CD4-positive, alpha-beta T cell (primary cell): ENCODE measurements around the gene FAM229B. TPM values are rescaled to one million over a fixed set of nuclear protein-coding genes. Genes with fewer than 3 reads are reported as not detected.

Experiments
- ATAC-seq: fragments of 200-7000 bp; cut with Tn5 transposase; one replicate; pipeline ENCODE4 v1.10.0; 2022; ENCODE audit warnings: mild to moderate bottlenecking; ENCODE audit not compliant: poor library complexity
- CTCF ChIA-PET: fragments of 350-600 bp; sonication (Branson Sonifier 250); formaldehyde crosslinking; loops from one replicate; lab custom pipeline; 2021; ENCODE audit warnings: antibody characterized with exemption, inconsistent platforms; lab: Charles Lee
- POLR2A ChIA-PET: fragments of 350-600 bp; sonication (Branson Sonifier 250); formaldehyde crosslinking; loops from one replicate; lab custom pipeline; 2021; ENCODE audit warnings: antibody characterized with exemption, inconsistent platforms; lab: Charles Lee
- DNase-seq, 14 experiments: peaks; one replicate each; pipeline ENCODE4 v3.0.0-alpha.2; 2013 to 2020; ENCODE audit warnings: mixed read lengths in 2 of 14
- H3K27ac ChIP-seq, 2 donors: one replicate each; pipeline versions ENCODE4 v1.5.1 to v1.7.0; 2013; ENCODE audit warnings: low read length in 2 of 2, low read depth in 1 of 2, mild to moderate bottlenecking in 1 of 2
- H3K27me3 ChIP-seq, 2 experiments: 1 replicate in 1 of 2; 2 replicates in 1 of 2; pipeline versions ENCODE4 v1.6.1 to v1.7.0; 2013; ENCODE audit warnings: low read length in 2 of 2, control low read depth in 1 of 2, mild to moderate bottlenecking in 1 of 2, moderate library complexity in 1 of 2; ENCODE audit not compliant: insufficient read depth in 2 of 2, control insufficient read depth in 1 of 2
- H3K36me3 ChIP-seq: one replicate; pipeline ENCODE4 v1.6.1; 2013; ENCODE audit warnings: low read length, control low read depth; ENCODE audit not compliant: insufficient read depth
- H3K4me1 ChIP-seq: one replicate; pipeline ENCODE4 v1.6.1; 2013; ENCODE audit warnings: low read length, control low read depth; ENCODE audit not compliant: insufficient read depth
- H3K4me3 ChIP-seq: one replicate; pipeline ENCODE4 v1.5.1; 2013; ENCODE audit warnings: mild to moderate bottlenecking, low read length, moderate library complexity
- H3K9me3 ChIP-seq, 2 experiments: 1 replicate in 1 of 2; 2 replicates in 1 of 2; pipeline versions ENCODE4 v1.6.1 to v1.7.0; 2013; ENCODE audit warnings: low read length in 2 of 2, mild to moderate bottlenecking in 2 of 2, control low read depth in 1 of 2, moderate library complexity in 1 of 2; ENCODE audit not compliant: control insufficient read depth in 1 of 2, insufficient read depth in 1 of 2
- H3K27ac Mint-ChIP-seq: one replicate; pipeline ENCODE4 v1.8.0; 2020; ENCODE audit warnings: mixed read lengths
- H3K27me3 Mint-ChIP-seq: one replicate; pipeline ENCODE4 v1.8.0; 2021; ENCODE audit warnings: mixed read lengths
- H3K36me3 Mint-ChIP-seq: one replicate; pipeline ENCODE4 v1.8.0; 2021; ENCODE audit warnings: low read depth, mixed read lengths
- H3K4me1 Mint-ChIP-seq: one replicate; pipeline ENCODE4 v1.8.0; 2021; ENCODE audit warnings: low read depth, mixed read lengths
- H3K4me3 Mint-ChIP-seq: one replicate; pipeline ENCODE4 v1.8.0; 2020; ENCODE audit warnings: mild to moderate bottlenecking, mixed read lengths
- H3K9me3 Mint-ChIP-seq: one replicate; pipeline ENCODE4 v1.8.0; 2020; ENCODE audit warnings: mixed read lengths
- CTCF ChIP-seq: fragments of 200-600 bp; IDR thresholded peaks from one replicate; pipeline ENCODE4 v1.8.0; 2022; ENCODE audit warnings: antibody characterized with exemption, mild to moderate bottlenecking
- intact Hi-C, 2 experiments: fragments of 100-400 bp; cut with DNase I in 1 of 2; cut with micrococcal nuclease in 1 of 2; formaldehyde crosslinking; loops; one replicate each; pipeline versions ENCODE4 v1.15.1 to v1.9.0; 2023 to 2025; cut with DNase I, micrococcal nuclease
- total RNA-seq, 174 experiments: library from RNA in 2 of 174; stranded (reverse) in 2 of 174; gene quantifications; one replicate each; pipeline ENCODE4 v1.2.3 and lab custom pipeline; 2021 to 2026

The FAM229B gene
- total RNA-seq, 2 experiments from 2014 or later, result 3.6 to 4.4 TPM

GRCh38 chr6:112038756-112039430 lies 48.5 kb upstream of the FAM229B start:
- no peaks in the 10 kb centered on the region for H3K27me3 Mint-ChIP-seq
- H3K27ac ChIP-seq, result no peak overlapping the region
- H3K27me3 ChIP-seq, result no peaks in the 10 kb centered on the region
- peaks cover 75% of the 10 kb centered on the region for H3K4me1 Mint-ChIP-seq
- ChIA-PET POLR2A (interaction anchor here (1.7 to 6.7 kb wide), 3 partner anchors 10 to 165 kb away, joined by 8 to 62 read pairs (median 8); partner anchors contain the start of gene FYN), CTCF (interaction anchor here (1.4 to 4.8 kb wide), 2 partner anchors 17 to 29 kb away, joined by 4 to 30 read pairs; no protein-coding TSS in a partner anchor)
- H3K9me3 Mint-ChIP-seq, result no peaks in the 10 kb centered on the region
- peak overlapping the region; percentile 42 for H3K27ac Mint-ChIP-seq
- TF ChIP-seq CTCF, result no peak
- no peak overlapping the region for H3K4me3 Mint-ChIP-seq
- H3K9me3 ChIP-seq, result no peaks in the 10 kb centered on the region
- intact Hi-C loops, result no loop called here
- DNase-seq, result no peak
- H3K36me3 ChIP-seq, result no peaks in the 10 kb centered on the region
- no peak for ATAC-seq
- peaks cover 24% of the 10 kb centered on the region for H3K4me1 ChIP-seq
- peaks cover 7% of the 10 kb centered on the region for H3K36me3 Mint-ChIP-seq
- H3K4me3 ChIP-seq, result no peak overlapping the region

GRCh38 chr6:112039431-112039770 lies 48.0 kb upstream of the FAM229B start:
- H3K4me1 Mint-ChIP-seq, result peaks cover 70% of the 10 kb centered on the region
- intact Hi-C loops, result no loop called here
- DNase-seq (no peak), ATAC-seq (no peak)
- POLR2A ChIA-PET, result interaction anchor here (1.6 to 6.7 kb wide), 3 partner anchors 11 to 1165 kb away, joined by 5 to 62 read pairs (median 8); partner anchors contain the start of genes AMD1 and FYN
- H3K36me3 Mint-ChIP-seq, result peaks cover 7% of the 10 kb centered on the region
- peak overlapping the region; percentile 42 for H3K27ac Mint-ChIP-seq
- H3K4me3 Mint-ChIP-seq, result no peak overlapping the region
- H3K4me3 ChIP-seq, result no peak overlapping the region
- no peak overlapping the region for H3K27ac ChIP-seq
- H3K27me3 Mint-ChIP-seq, result no peaks in the 10 kb centered on the region
- no peaks in the 10 kb centered on the region for H3K9me3 Mint-ChIP-seq
- no peaks in the 10 kb centered on the region for H3K27me3 ChIP-seq
- no peak for TF ChIP-seq CTCF
- H3K4me1 ChIP-seq, result peaks cover 19% of the 10 kb centered on the region
- no peaks in the 10 kb centered on the region for H3K9me3 ChIP-seq
- no peaks in the 10 kb centered on the region for H3K36me3 ChIP-seq
- CTCF ChIA-PET, result interaction anchor here (1.4 to 4.8 kb wide), 2 partner anchors 29 to 329 kb away, joined by 5 to 30 read pairs; no protein-coding TSS in a partner anchor

- ChIA-PET CTCF (interaction anchor here (1.0 to 4.8 kb wide), 5 partner anchors 12 to 331 kb away, joined by 3 to 30 read pairs (median 5); no protein-coding TSS in a partner anchor), POLR2A (interaction anchor here (0.7 to 6.7 kb wide), 5 partner anchors 13 to 1166 kb away, joined by 3 to 62 read pairs (median 5); partner anchors contain the start of gene AMD1)
- intact Hi-C loops, result loop anchor here (5.0 to 10.0 kb wide), 10 partner anchors 46 to 1164 kb away; partner anchors contain the start of genes REV3L (in 2 of the 2) and FYN (in 1 of the 2)
- DNase-seq (no peak), ATAC-seq (no peak)
- TF ChIP-seq CTCF, result no peak
- H3K27me3 ChIP-seq, result no peaks in the 10 kb centered on the region
- Mint-ChIP-seq H3K4me1 (peaks cover 57% of the 10 kb centered on the region), H3K27me3 (no peaks in the 10 kb centered on the region), H3K36me3 (peaks cover 7% of the 10 kb centered on the region), H3K27ac (peak overlapping the region; percentile 100), H3K9me3 (no peaks in the 10 kb centered on the region), H3K4me3 (no peak overlapping the region)
- H3K4me1 ChIP-seq, result peaks cover 7% of the 10 kb centered on the region
- H3K36me3 ChIP-seq, result no peaks in the 10 kb centered on the region
- no peak overlapping the region for H3K27ac ChIP-seq
- H3K4me3 ChIP-seq, result no peak overlapping the region
- H3K9me3 ChIP-seq, result no peaks in the 10 kb centered on the region
These were observed 46.4 kb upstream of the FAM229B start for GRCh38 chr6:112040956-112041355.
